HepG2 (cell line): ENCODE measurements around the gene CSNK1D. TPM values are rescaled to one million over a fixed set of nuclear protein-coding genes. Genes with fewer than 3 reads are reported as not detected.

Source experiments
- CREB1 ChIP-seq, 2 experiments: fragments of 450-650 bp in 1 of 2; IDR thresholded peaks; 2 replicates each; pipeline ENCODE4 v1.6.1; 2016 to 2017; ENCODE audit warnings: control low read depth in 1 of 2, mild to moderate bottlenecking in 1 of 2, missing compliant biosample characterization in 1 of 2, missing genetic modification characterization in 1 of 2
- CSRNP2 ChIP-seq: sonication (generic); formaldehyde crosslinking; conservative IDR thresholded peaks from 2 replicates; pipeline ENCODE4 v1.8.0; 2022; ENCODE audit warnings: low read depth, missing genetic modification reagents
- IRF1 ChIP-seq: sonication (generic); formaldehyde crosslinking; IDR thresholded peaks from 2 replicates; pipeline ENCODE4 v1.4.0; 2020; ENCODE audit warnings: low read depth, mild to moderate bottlenecking, missing genetic modification reagents
- MAFK ChIP-seq, 2 experiments: IDR thresholded peaks in 1 of 2; conservative IDR thresholded peaks in 1 of 2; 2 replicates each; pipeline ENCODE4 v1.6.1; 2011; ENCODE audit warnings: improper control_type of control experiment in 2 of 2, low read length in 2 of 2
- NCOA1 ChIP-seq: sonication (generic); formaldehyde crosslinking; IDR thresholded peaks from 2 replicates; pipeline ENCODE4 v1.9.0; 2021; ENCODE audit warnings: missing genetic modification reagents
- NR1H2 ChIP-seq: sonication (generic); formaldehyde crosslinking; IDR thresholded peaks from 2 replicates; pipeline ENCODE4 v1.8.1; 2022; ENCODE audit warnings: low read depth, missing genetic modification reagents, borderline replicate concordance
- NRL ChIP-seq: sonication (generic); formaldehyde crosslinking; IDR thresholded peaks from 2 replicates; pipeline ENCODE4 v1.5.0; 2020; ENCODE audit warnings: missing genetic modification reagents, mild to moderate bottlenecking, moderate library complexity, borderline replicate concordance
- PTBP1 ChIP-seq: fragments of 200-400 bp; formaldehyde crosslinking; IDR thresholded peaks from 2 replicates; pipeline ENCODE4 v1.6.1; 2018; ENCODE audit warnings: low read length, low read depth; ENCODE audit not compliant: poor library complexity, severe bottlenecking
- TRIM24 ChIP-seq: sonication (generic); formaldehyde crosslinking; IDR thresholded peaks from 2 replicates; pipeline ENCODE4 v1.8.0; 2022; ENCODE audit warnings: mild to moderate bottlenecking, missing genetic modification reagents
- ZFP82 ChIP-seq: sonication (generic); formaldehyde crosslinking; IDR thresholded peaks from 2 replicates; pipeline ENCODE4 v1.5.1; 2020; ENCODE audit warnings: mild to moderate bottlenecking, missing genetic modification reagents, borderline replicate concordance
- ZNF225 ChIP-seq: sonication (generic); formaldehyde crosslinking; IDR thresholded peaks from 2 replicates; pipeline ENCODE4 v1.4.0; 2020; ENCODE audit warnings: mild to moderate bottlenecking, missing genetic modification reagents
- ZNF33A ChIP-seq: sonication (generic); formaldehyde crosslinking; IDR thresholded peaks from 2 replicates; pipeline ENCODE4 v1.5.1; 2020; ENCODE audit warnings: missing genetic modification reagents, mild to moderate bottlenecking, moderate library complexity, borderline replicate concordance
- ZNF382 ChIP-seq: sonication (generic); formaldehyde crosslinking; IDR thresholded peaks from 2 replicates; pipeline ENCODE4 v1.5.0; 2020; ENCODE audit warnings: missing genetic modification reagents, mild to moderate bottlenecking, borderline replicate concordance
- ZNF543 ChIP-seq: sonication (generic); formaldehyde crosslinking; IDR thresholded peaks from 2 replicates; pipeline ENCODE4 v1.4.0; 2020; ENCODE audit warnings: mild to moderate bottlenecking, missing genetic modification reagents
- ZNF557 ChIP-seq: sonication (generic); formaldehyde crosslinking; IDR thresholded peaks from 2 replicates; pipeline ENCODE4 v1.4.0; 2020; ENCODE audit warnings: missing genetic modification reagents
- ZNF678 ChIP-seq: sonication (generic); formaldehyde crosslinking; IDR thresholded peaks from 2 replicates; pipeline ENCODE4 v1.4.0; 2020; ENCODE audit warnings: mild to moderate bottlenecking, missing genetic modification reagents
- ZNF777 ChIP-seq: sonication (generic); formaldehyde crosslinking; IDR thresholded peaks from 2 replicates; pipeline ENCODE4 v1.4.0; 2020; ENCODE audit warnings: missing genetic modification reagents
- polyA plus RNA-seq, 8 experiments: library from polyadenylated mRNA; depleted of rRNA in 3 of 8; stranded (reverse) in 7 of 8; unstranded in 1 of 8; fragments of >200 nt; fragmentation: Illumina TruSeq in 4 of 8; extraction: Trizol in 4 of 8; gene quantifications; 2 replicates each; pipeline versions ENCODE4 v1.2.1 to v1.2.3, GENCODE V29; 2011 to 2016; ENCODE audit warnings: low read depth in 4 of 8, missing spikeins in 1 of 8, mixed read lengths in 1 of 8; ENCODE audit not compliant: insufficient read depth in 1 of 8
- total RNA-seq, 5 experiments: library from RNA; depleted of rRNA; stranded (reverse); fragments of >200 nt; fragmentation: Illumina TruSeq; extraction: Trizol; gene quantifications; 2 replicates each; pipeline ENCODE4 v1.2.3, GENCODE V29; 2016; ENCODE audit warnings: low read depth in 1 of 5
- TF ChIP-seq, protein P1 (sequence below): sonication (generic); formaldehyde crosslinking; IDR thresholded peaks from 2 replicates; pipeline ENCODE4 v1.4.0; 2020; ENCODE audit warnings: missing genetic modification reagents
- TF ChIP-seq, protein P2 (sequence below): sonication (generic); formaldehyde crosslinking; IDR thresholded peaks from 2 replicates; pipeline ENCODE4 v1.8.0; 2022; ENCODE audit warnings: mild to moderate bottlenecking, missing genetic modification reagents; ENCODE audit not compliant: insufficient replicate concordance
- TF ChIP-seq, protein P3 (sequence below): sonication (generic); formaldehyde crosslinking; IDR thresholded peaks from 2 replicates; pipeline ENCODE4 v1.5.0; 2020; ENCODE audit warnings: mild to moderate bottlenecking, missing genetic modification reagents, borderline replicate concordance

Gene CSNK1D
- total and polyA plus RNA-seq, 2 of the 13 experiments (the other 11 are each of a cell fraction or from before 2014, with no cell fraction given) = 31.5 to 128 TPM

- TF ChIP-seq TRIM24 (CRISPR knock-in tag) (no peak), ZNF382 (no peak), ZNF33A (peak; percentile 92; the same call in 1 of the 2 replicates), CSRNP2 (CRISPR knock-in tag) (peak; percentile 9; the same call in 1 of the 2 replicates), CREB1 (IDR thresholded peaks at IDR 0.05) (peak; percentile 64; the same call in 1 of the 2 replicates), CREB1 (CRISPR knock-in tag; IDR thresholded peaks at IDR 0.05) (no peak), ZNF543 (CRISPR knock-in tag) (no peak), IRF1 (no peak), PTBP1 (no peak), NRL (CRISPR knock-in tag) (no peak), NCOA1 (CRISPR knock-in tag) (no peak), MAFK (conservative IDR thresholded peaks at IDR 0.05 in 1 of 2, IDR thresholded peaks at IDR 0.05 in 1 of 2; ENCODE audit: low read length in 2 of 2) (no peak), ZNF777 (no peak), ZFP82 (CRISPR knock-in tag) (peak; percentile 44; the same call in 1 of the 2 replicates), ZNF678 (CRISPR knock-in tag) (peak; percentile 89), NR1H2 (no peak), ZNF557 (CRISPR knock-in tag) (peak; percentile 16; the same call in 1 of the 2 replicates), ZNF225 (CRISPR knock-in tag) (no peak)
- TF ChIP-seq, protein P1, sequence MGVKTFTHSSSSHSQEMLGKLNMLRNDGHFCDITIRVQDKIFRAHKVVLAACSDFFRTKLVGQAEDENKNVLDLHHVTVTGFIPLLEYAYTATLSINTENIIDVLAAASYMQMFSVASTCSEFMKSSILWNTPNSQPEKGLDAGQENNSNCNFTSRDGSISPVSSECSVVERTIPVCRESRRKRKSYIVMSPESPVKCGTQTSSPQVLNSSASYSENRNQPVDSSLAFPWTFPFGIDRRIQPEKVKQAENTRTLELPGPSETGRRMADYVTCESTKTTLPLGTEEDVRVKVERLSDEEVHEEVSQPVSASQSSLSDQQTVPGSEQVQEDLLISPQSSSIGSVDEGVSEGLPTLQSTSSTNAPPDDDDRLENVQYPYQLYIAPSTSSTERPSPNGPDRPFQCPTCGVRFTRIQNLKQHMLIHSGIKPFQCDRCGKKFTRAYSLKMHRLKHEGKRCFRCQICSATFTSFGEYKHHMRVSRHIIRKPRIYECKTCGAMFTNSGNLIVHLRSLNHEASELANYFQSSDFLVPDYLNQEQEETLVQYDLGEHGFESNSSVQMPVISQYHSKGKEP (CRISPR knock-in tag) = peak; percentile 17; the same call in 1 of the 2 replicates
- TF ChIP-seq, protein P2, sequence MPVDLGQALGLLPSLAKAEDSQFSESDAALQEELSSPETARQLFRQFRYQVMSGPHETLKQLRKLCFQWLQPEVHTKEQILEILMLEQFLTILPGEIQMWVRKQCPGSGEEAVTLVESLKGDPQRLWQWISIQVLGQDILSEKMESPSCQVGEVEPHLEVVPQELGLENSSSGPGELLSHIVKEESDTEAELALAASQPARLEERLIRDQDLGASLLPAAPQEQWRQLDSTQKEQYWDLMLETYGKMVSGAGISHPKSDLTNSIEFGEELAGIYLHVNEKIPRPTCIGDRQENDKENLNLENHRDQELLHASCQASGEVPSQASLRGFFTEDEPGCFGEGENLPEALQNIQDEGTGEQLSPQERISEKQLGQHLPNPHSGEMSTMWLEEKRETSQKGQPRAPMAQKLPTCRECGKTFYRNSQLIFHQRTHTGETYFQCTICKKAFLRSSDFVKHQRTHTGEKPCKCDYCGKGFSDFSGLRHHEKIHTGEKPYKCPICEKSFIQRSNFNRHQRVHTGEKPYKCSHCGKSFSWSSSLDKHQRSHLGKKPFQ (CRISPR knock-in tag) = no peak
- TF ChIP-seq, protein P3, sequence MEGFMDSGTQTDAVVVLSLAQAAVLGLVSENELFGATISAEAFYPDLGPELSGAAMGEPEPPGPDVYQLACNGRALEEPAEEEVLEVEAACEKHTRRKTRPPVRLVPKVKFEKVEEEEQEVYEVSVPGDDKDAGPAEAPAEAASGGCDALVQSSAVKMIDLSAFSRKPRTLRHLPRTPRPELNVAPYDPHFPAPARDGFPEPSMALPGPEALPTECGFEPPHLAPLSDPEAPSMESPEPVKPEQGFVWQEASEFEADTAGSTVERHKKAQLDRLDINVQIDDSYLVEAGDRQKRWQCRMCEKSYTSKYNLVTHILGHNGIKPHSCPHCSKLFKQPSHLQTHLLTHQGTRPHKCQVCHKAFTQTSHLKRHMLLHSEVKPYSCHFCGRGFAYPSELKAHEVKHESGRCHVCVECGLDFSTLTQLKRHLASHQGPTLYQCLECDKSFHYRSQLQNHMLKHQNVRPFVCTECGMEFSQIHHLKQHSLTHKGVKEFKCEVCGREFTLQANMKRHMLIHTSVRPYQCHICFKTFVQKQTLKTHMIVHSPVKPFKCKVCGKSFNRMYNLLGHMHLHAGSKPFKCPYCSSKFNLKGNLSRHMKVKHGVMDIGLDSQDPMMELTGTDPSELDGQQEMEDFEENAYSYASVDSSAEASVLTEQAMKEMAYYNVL (CRISPR knock-in tag) = no peak
Observed at GRCh38 chr17:82228842-82229697, 44.4 kb downstream of the CSNK1D start, which contains the start of gene SLC16A3 (continued).
